Keratinocyte (primary cell): ENCODE results near the gene ANKS1B. TPM values are rescaled to one million over a fixed set of nuclear protein-coding genes. Genes with fewer than 3 reads are reported as not detected.

Source experiments
- DNase-seq: peaks from one replicate; pipeline ENCODE4 v3.0.0-alpha.2; 2011; ENCODE audit warnings: low read depth, missing footprints, low spot score
- FAIRE-seq: peaks from 2 replicates; lab custom pipeline; 2011; peaks lifted over from hg19 to GRCh38; lab: Jason Lieb, UNC
- H2AFZ ChIP-seq: 2 replicates; pipeline ENCODE4 v1.6.0; 2012; ENCODE audit warnings: low read length, control low read depth, inconsistent platforms; ENCODE audit not compliant: control insufficient read depth
- H3K27ac ChIP-seq: 2 replicates; pipeline ENCODE4 v1.5.1; 2011; ENCODE audit warnings: low read length; ENCODE audit not compliant: control insufficient read depth, insufficient read depth
- H3K27me3 ChIP-seq: 3 replicates; pipeline ENCODE4 v1.6.0; 2011; ENCODE audit warnings: low read length; ENCODE audit not compliant: control insufficient read depth, insufficient read depth; ENCODE audit errors: extremely low read depth
- H3K36me3 ChIP-seq, 2 experiments: 2 replicates in 1 of 2; 3 replicates in 1 of 2; pipeline ENCODE4 v1.5.1; 2011; ENCODE audit warnings: low read length in 2 of 2, mild to moderate bottlenecking in 1 of 2; ENCODE audit not compliant: control insufficient read depth in 2 of 2, insufficient read depth in 2 of 2; ENCODE audit errors: extremely low read depth in 1 of 2
- H3K4me1 ChIP-seq: 3 replicates; pipeline ENCODE4 v1.5.1; 2011; ENCODE audit warnings: low read length; ENCODE audit not compliant: control insufficient read depth, insufficient read depth; ENCODE audit errors: extremely low read depth
- H3K4me2 ChIP-seq: 3 replicates; pipeline ENCODE4 v1.6.0; 2011; ENCODE audit warnings: low read depth, low read length; ENCODE audit not compliant: control insufficient read depth, insufficient read depth; ENCODE audit errors: extremely low read depth
- H3K4me3 ChIP-seq, 3 experiments: fragments of 200-600 bp in 1 of 3; sonication (generic) in 1 of 3; 2 replicates in 2 of 3; 3 replicates in 1 of 3; pipeline ENCODE4 v1.5.1; 2011 to 2016; ENCODE audit warnings: low read length in 3 of 3, mild to moderate bottlenecking in 3 of 3, control low read depth in 2 of 3, inconsistent platforms in 1 of 3, low read depth in 1 of 3, mixed read lengths in 1 of 3, mixed run types in 1 of 3, moderate library complexity in 1 of 3; ENCODE audit not compliant: control insufficient read depth in 2 of 3, insufficient read depth in 2 of 3; ENCODE audit errors: extremely low read depth in 1 of 3
- H3K79me2 ChIP-seq: 2 replicates; pipeline ENCODE4 v1.6.0; 2012; ENCODE audit warnings: low read length; ENCODE audit not compliant: control insufficient read depth, insufficient read depth
- H3K9ac ChIP-seq: 3 replicates; pipeline ENCODE4 v1.6.0; 2011; ENCODE audit warnings: low read length; ENCODE audit not compliant: control insufficient read depth, insufficient read depth; ENCODE audit errors: extremely low read depth
- H3K9me1 ChIP-seq: 3 replicates; pipeline ENCODE4 v1.6.0; 2011; ENCODE audit warnings: low read length; ENCODE audit not compliant: control insufficient read depth, insufficient read depth; ENCODE audit errors: extremely low read depth
- H3K9me3 ChIP-seq: 2 replicates; pipeline ENCODE4 v1.5.1; 2012; ENCODE audit warnings: low read depth, low read length; ENCODE audit not compliant: control insufficient read depth
- H4K20me1 ChIP-seq: 3 replicates; pipeline ENCODE4 v1.6.0; 2011; ENCODE audit warnings: low read length; ENCODE audit not compliant: control insufficient read depth, insufficient read depth; ENCODE audit errors: extremely low read depth
- EZH2 ChIP-seq: IDR thresholded peaks from one replicate; pipeline ENCODE4 v1.6.1; 2012; ENCODE audit warnings: inconsistent platforms, mild to moderate bottlenecking, low read length, moderate library complexity
- dilution Hi-C: fragments of 300-500 bp; cut with MboI; formaldehyde crosslinking; loops from one replicate; pipeline ENCODE4 v1.7.0; 2020; ENCODE audit warnings: low sequenced_read_pairs; ENCODE audit not compliant: extremely low pct_ligation_motif_present
- polyA plus RNA-seq, 5 experiments: library from polyadenylated mRNA; depleted of rRNA in 3 of 5; stranded (reverse) in 3 of 5; stranded (forward) in 1 of 5; unstranded in 1 of 5; fragments of >200 nt; gene quantifications; 1 replicate in 1 of 5; 2 replicates in 3 of 5; 3 replicates in 1 of 5; pipeline versions ENCODE4 v1.2.1 to v1.2.3, GENCODE V29; 2011 to 2012; ENCODE audit warnings: missing spikeins in 2 of 5, low read depth in 1 of 5, low replicate concordance in 1 of 5
- TF ChIP-seq, protein P1 (sequence below), 3 experiments: IDR thresholded peaks in 1 of 3; conservative IDR thresholded peaks in 1 of 3; optimal IDR thresholded peaks in 1 of 3; 2 replicates in 2 of 3; 3 replicates in 1 of 3; pipeline versions ENCODE3 to v1.5.1; 2011; ENCODE audit warnings: low read length in 3 of 3, mild to moderate bottlenecking in 3 of 3, moderate library complexity in 2 of 3, control low read depth in 1 of 3, inconsistent platforms in 1 of 3; ENCODE audit not compliant: insufficient read depth in 2 of 3; ENCODE audit errors: extremely low read depth in 1 of 3

The ANKS1B gene
- polyA plus RNA-seq, 1 donor (not counting 4 experiments of a cell fraction or from before 2014, with no cell fraction given) = not detected

GRCh38 chr12:98738002-98738401 is 1246.7 kb downstream of the ANKS1B start:
- H3K9me1 ChIP-seq = no peaks in the 10 kb centered on the region
- no peak for FAIRE-seq
- peaks cover 0 to 2% of the 10 kb centered on the region in 2 experiments for H3K36me3 ChIP-seq
- no peak for TF ChIP-seq EZH2
- TF ChIP-seq, protein P1, sequence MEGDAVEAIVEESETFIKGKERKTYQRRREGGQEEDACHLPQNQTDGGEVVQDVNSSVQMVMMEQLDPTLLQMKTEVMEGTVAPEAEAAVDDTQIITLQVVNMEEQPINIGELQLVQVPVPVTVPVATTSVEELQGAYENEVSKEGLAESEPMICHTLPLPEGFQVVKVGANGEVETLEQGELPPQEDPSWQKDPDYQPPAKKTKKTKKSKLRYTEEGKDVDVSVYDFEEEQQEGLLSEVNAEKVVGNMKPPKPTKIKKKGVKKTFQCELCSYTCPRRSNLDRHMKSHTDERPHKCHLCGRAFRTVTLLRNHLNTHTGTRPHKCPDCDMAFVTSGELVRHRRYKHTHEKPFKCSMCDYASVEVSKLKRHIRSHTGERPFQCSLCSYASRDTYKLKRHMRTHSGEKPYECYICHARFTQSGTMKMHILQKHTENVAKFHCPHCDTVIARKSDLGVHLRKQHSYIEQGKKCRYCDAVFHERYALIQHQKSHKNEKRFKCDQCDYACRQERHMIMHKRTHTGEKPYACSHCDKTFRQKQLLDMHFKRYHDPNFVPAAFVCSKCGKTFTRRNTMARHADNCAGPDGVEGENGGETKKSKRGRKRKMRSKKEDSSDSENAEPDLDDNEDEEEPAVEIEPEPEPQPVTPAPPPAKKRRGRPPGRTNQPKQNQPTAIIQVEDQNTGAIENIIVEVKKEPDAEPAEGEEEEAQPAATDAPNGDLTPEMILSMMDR (optimal IDR thresholded peaks at IDR 0.05 in 1 of 3, IDR thresholded peaks at IDR 0.05 in 1 of 3, conservative IDR thresholded peaks at IDR 0.05 in 1 of 3; ENCODE audit: extremely low read depth in 1 of 3, insufficient read depth in 2 of 3, low read length in 3 of 3) = no peak
- dilution Hi-C loops = no loop called here
- no peak overlapping the region for H3K4me3 ChIP-seq
- no peak overlapping the region for H3K27ac ChIP-seq
- no peaks in the 10 kb centered on the region for H3K27me3 ChIP-seq
- no peaks in the 10 kb centered on the region for H3K79me2 ChIP-seq
- H3K9me3 ChIP-seq = no peaks in the 10 kb centered on the region
- no peak overlapping the region for H3K4me2 ChIP-seq
- no peak overlapping the region for H3K9ac ChIP-seq
- no peaks in the 10 kb centered on the region for H3K4me1 ChIP-seq
- no peak for DNase-seq
- no peak overlapping the region for H2AFZ ChIP-seq
- no peaks in the 10 kb centered on the region for H4K20me1 ChIP-seq

DNA sequence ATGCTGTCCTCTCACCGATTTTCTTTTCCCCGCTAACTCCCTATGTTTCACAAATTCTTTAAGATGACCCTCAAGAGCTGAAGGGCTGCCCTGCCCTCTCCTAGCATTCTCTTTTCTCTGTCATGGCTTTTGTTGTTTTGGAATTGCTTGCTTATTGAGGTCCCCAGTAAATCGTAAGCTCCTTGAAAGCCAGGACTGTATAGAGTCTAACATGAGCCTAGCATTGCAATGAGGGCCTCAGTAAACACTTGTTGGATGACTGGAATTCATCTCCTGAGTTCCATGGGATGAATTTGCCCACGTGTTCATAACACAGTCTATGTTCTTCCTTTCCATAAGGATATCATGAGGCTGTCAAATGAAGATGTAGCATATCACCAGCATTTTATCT is 1247.4 kb downstream of the ANKS1B start:
- dilution Hi-C loops = no loop called here
- H3K36me3 ChIP-seq = peaks cover 0 to 2% of the 10 kb centered on the region in 2 experiments
- H3K79me2 ChIP-seq = no peaks in the 10 kb centered on the region
- H4K20me1 ChIP-seq = no peaks in the 10 kb centered on the region
- no peaks in the 10 kb centered on the region for H3K9me3 ChIP-seq
- H3K4me3 ChIP-seq = no peak overlapping the region
- no peaks in the 10 kb centered on the region for H3K9me1 ChIP-seq
- H2AFZ ChIP-seq = no peak overlapping the region
- no peak overlapping the region for H3K27ac ChIP-seq
- no peaks in the 10 kb centered on the region for H3K27me3 ChIP-seq
- no peak for TF ChIP-seq EZH2
- no peaks in the 10 kb centered on the region for H3K4me1 ChIP-seq
- no peak overlapping the region for H3K9ac ChIP-seq
- FAIRE-seq (no peak), DNase-seq (no peak)
- no peak overlapping the region for H3K4me2 ChIP-seq
